ENCODE measurements around the gene NEK1.

Gene NEK1

GRCh38 chr4:169352360-169352759, 260.0 kb downstream of the NEK1 start:
- DNase-seq: no peak

GRCh38 chr4:169351872-169352271, 260.5 kb downstream of the NEK1 start:
- no peak for DNase-seq

- DNase-seq: no peak
These were observed 263.8 kb downstream of the NEK1 start for GRCh38 chr4:169348541-169348940.

- no peak for DNase-seq
These were observed 265.5 kb downstream of the NEK1 start for GRCh38 chr4:169346840-169347239.

- no peak for DNase-seq
These were observed 267.1 kb downstream of the NEK1 start for GRCh38 chr4:169345316-169345721.

Measured in stimulated activated CD4-positive, alpha-beta T cell treated with anti-CD3 and anti-CD28 coated beads, Interleukin-15, amount 100 ng/mL, for 24 hours (primary cell).